Thyroid gland (tissue), 4 donors: ENCODE measurements around the gene PCCA. TPM values are rescaled to one million over a fixed set of nuclear protein-coding genes. Genes with fewer than 3 reads are reported as not detected.

ENCODE experiments used
- DNase-seq, 2 donors: peaks; one replicate each; pipeline ENCODE4 v3.0.0-alpha.2; 2019
- H3K27ac ChIP-seq, 3 donors: fragments of 200-600 bp; sonication (generic); 1 replicate in 2 of 3; 2 replicates in 1 of 3; pipeline ENCODE4 v1.5.1; 2016 to 2019; ENCODE audit warnings: mild to moderate bottlenecking in 1 of 3, moderate library complexity in 1 of 3
- H3K27me3 ChIP-seq: fragments of 200-600 bp; sonication (generic); one replicate; pipeline ENCODE4 v1.5.1; 2019
- H3K36me3 ChIP-seq, 2 donors: fragments of 200-600 bp; sonication (generic); one replicate each; pipeline ENCODE4 v1.5.1; 2016 to 2019
- H3K4me1 ChIP-seq, 2 donors: fragments of 200-600 bp; sonication (generic); one replicate each; pipeline ENCODE4 v1.5.1; 2017 to 2019
- H3K4me3 ChIP-seq, 3 donors: fragments of 200-600 bp; sonication (generic); replicated peaks in 1 of 3; 1 replicate in 2 of 3; 2 replicates in 1 of 3; pipeline ENCODE4 v1.5.1; 2016; ENCODE audit warnings: mild to moderate bottlenecking in 1 of 3
- H3K9me3 ChIP-seq: fragments of 200-600 bp; sonication (generic); one replicate; pipeline ENCODE4 v1.5.1; 2017
- CTCF ChIP-seq, 6 experiments: fragments of 200-600 bp in 3 of 6; fragments of 450-650 bp in 3 of 6; sonication (generic) in 3 of 6; IDR thresholded peaks; one replicate each; pipeline ENCODE4 v1.5.1; 2016 to 2019; ENCODE audit warnings: antibody characterized with exemption in 6 of 6, mild to moderate bottlenecking in 2 of 6, inconsistent platforms in 1 of 6, moderate library complexity in 1 of 6
- POLR2A ChIP-seq, 2 donors: fragments of 450-650 bp; IDR thresholded peaks; one replicate each; pipeline ENCODE4 v1.6.1; 2017; ENCODE audit warnings: antibody characterized with exemption in 2 of 2, mild to moderate bottlenecking in 2 of 2, moderate library complexity in 1 of 2
- WGBS, 2 donors: methylation state at CpG; one replicate each; pipeline ENCODE4 v1.1.5; 2017; 5-methylcytosine and 5-hydroxymethylcytosine counted together
- intact Hi-C: fragments of 100-400 bp; cut with DNase I; formaldehyde crosslinking; loops from one replicate; pipeline ENCODE4 v1.15.1; 2023
- total RNA-seq, 4 donors: library from RNA; depleted of rRNA; stranded (reverse); fragments of >200 nt; gene quantifications; one replicate each; pipeline ENCODE4 v1.2.3, GENCODE V29; 2016

Gene PCCA
- total RNA-seq, 4 donors from 2014 or later: 54.3 to 95.2 (median 67.7) TPM

GRCh38 chr13:100517135-100517534 lies 428.2 kb downstream of the PCCA start:
- DNase-seq: no peak
- Histone ChIP-seq H3K27me3 (no peaks in the 10 kb centered on the region), H3K4me1 (no peaks in the 10 kb centered on the region), H3K27ac (no peak overlapping the region), H3K36me3 (peaks cover 0 to 6% of the 10 kb centered on the region in 2 donors), H3K9me3 (no peaks in the 10 kb centered on the region), H3K4me3 (no peak overlapping the region)
- intact Hi-C loops: loop anchor here (5.0 kb wide), 1 partner anchor 860 kb away; no protein-coding TSS in a partner anchor
- TF ChIP-seq CTCF (IDR thresholded peaks at IDR 0.05): no peak
- no peak for TF ChIP-seq POLR2A (IDR thresholded peaks at IDR 0.05)
- 87 to 94% methylated on average over 9 of the region's 9 CpGs for WGBS, 2 donors

- no peaks in the 10 kb centered on the region for H3K4me1 ChIP-seq
- no peaks in the 10 kb centered on the region for H3K27me3 ChIP-seq
- H3K4me3 ChIP-seq: no peak overlapping the region
- H3K36me3 ChIP-seq: peaks cover 0 to 6% of the 10 kb centered on the region in 2 donors
- no peak for TF ChIP-seq CTCF (IDR thresholded peaks at IDR 0.05)
- 86 to 90% methylated on average over 13 of the region's 13 CpGs for WGBS, 2 donors
- no peaks in the 10 kb centered on the region for H3K9me3 ChIP-seq
- DNase-seq: no peak
- intact Hi-C loops: loop anchor here (5.0 kb wide), 1 partner anchor 860 kb away; no protein-coding TSS in a partner anchor
- no peak overlapping the region for H3K27ac ChIP-seq
These were observed 428.8 kb downstream of the PCCA start for GRCh38 chr13:100517728-100518127.

- intact Hi-C loops: loop anchor here (5.0 kb wide), 1 partner anchor 861 kb away; no protein-coding TSS in a partner anchor
- no peak overlapping the region for H3K4me3 ChIP-seq
- no peaks in the 10 kb centered on the region for H3K9me3 ChIP-seq
- no peaks in the 10 kb centered on the region for H3K27me3 ChIP-seq
- H3K36me3 ChIP-seq: peaks cover 0 to 6% of the 10 kb centered on the region in 2 donors
- 94% methylated on average over 8 of the region's 8 CpGs for WGBS, 2 donors
- no peak overlapping the region for H3K27ac ChIP-seq
- TF ChIP-seq POLR2A (IDR thresholded peaks at IDR 0.05): no peak
- TF ChIP-seq CTCF (IDR thresholded peaks at IDR 0.05): no peak
- no peak for DNase-seq
- no peaks in the 10 kb centered on the region for H3K4me1 ChIP-seq
These were observed 429.6 kb downstream of the PCCA start for GRCh38 chr13:100518394-100519062.

- no peaks in the 10 kb centered on the region for H3K4me1 ChIP-seq
- H3K9me3 ChIP-seq: no peaks in the 10 kb centered on the region
- no peak overlapping the region for H3K4me3 ChIP-seq
- WGBS, 2 donors: 98 to 99% methylated on average over 9 of the region's 9 CpGs
- intact Hi-C loops: loop anchor here (5.0 kb wide), 1 partner anchor 862 kb away; no protein-coding TSS in a partner anchor
- peaks cover 0 to 6% of the 10 kb centered on the region in 2 donors for H3K36me3 ChIP-seq
- no peak overlapping the region for H3K27ac ChIP-seq
- no peak for DNase-seq
- TF ChIP-seq CTCF (IDR thresholded peaks at IDR 0.05) (no peak), POLR2A (IDR thresholded peaks at IDR 0.05) (no peak)
- H3K27me3 ChIP-seq: no peaks in the 10 kb centered on the region
These were observed 430.7 kb downstream of the PCCA start for GRCh38 chr13:100519626-100520025.
